Choroid plexus epithelial cell (primary cell): ENCODE measurements around the gene AQP12B.

Experiments used
- DNase-seq: peaks from one replicate; pipeline ENCODE4 v3.0.0-alpha.2; 2010; ENCODE audit warnings: low read depth
- H3K4me3 ChIP-seq: 2 replicates; pipeline ENCODE4 v1.5.1; 2011; ENCODE audit warnings: low read depth, mild to moderate bottlenecking, control low read depth, low read length, moderate library complexity
- CTCF ChIP-seq: conservative IDR thresholded peaks from 2 replicates; pipeline ENCODE4 v1.5.1; 2011; ENCODE audit warnings: low read depth, mild to moderate bottlenecking, control low read depth, inconsistent platforms, low read length, moderate library complexity

The AQP12B gene

GRCh38 chr2:240631548-240632305, 51.0 kb downstream of the AQP12B start:
- TF ChIP-seq CTCF = no peak
- H3K4me3 ChIP-seq = no peak overlapping the region
- DNase-seq = no peak

- no peak overlapping the region for H3K4me3 ChIP-seq
- DNase-seq = no peak
- no peak for TF ChIP-seq CTCF
These were observed 51.7 kb downstream of the AQP12B start for GRCh38 chr2:240630771-240631547.

GRCh38 chr2:240629968-240630770, 52.5 kb downstream of the AQP12B start:
- DNase-seq = no peak
- no peak overlapping the region for H3K4me3 ChIP-seq
- no peak for TF ChIP-seq CTCF

GRCh38 chr2:240629619-240629967, 53.1 kb downstream of the AQP12B start:
- H3K4me3 ChIP-seq = no peak overlapping the region
- no peak for DNase-seq
- TF ChIP-seq CTCF = no peak

- no peak for DNase-seq
- TF ChIP-seq CTCF = no peak
- H3K4me3 ChIP-seq = no peak overlapping the region
These were observed 53.7 kb downstream of the AQP12B start for GRCh38 chr2:240628808-240629618.

GRCh38 chr2:240628507-240628807, 54.2 kb downstream of the AQP12B start:
- no peak for DNase-seq
- no peak overlapping the region for H3K4me3 ChIP-seq
- TF ChIP-seq CTCF = no peak
